Subcutaneous abdominal adipose tissue (tissue), 5 donors: Measurements from ENCODE around the gene NEDD4.

Experiments used
- H3K27ac ChIP-seq: one replicate; pipeline ENCODE4 v1.7.0; 2013; ENCODE audit warnings: low read depth, mild to moderate bottlenecking, inconsistent platforms, low read length, moderate library complexity
- H3K27me3 ChIP-seq, 5 donors: one replicate each; pipeline ENCODE4 v1.7.0; 2013; ENCODE audit warnings: low read length in 5 of 5, inconsistent platforms in 1 of 5; ENCODE audit not compliant: control insufficient read depth in 5 of 5, insufficient read depth in 4 of 5
- H3K36me3 ChIP-seq, 5 donors: one replicate each; pipeline ENCODE4 v1.7.0; 2013; ENCODE audit warnings: low read length in 5 of 5; ENCODE audit not compliant: control insufficient read depth in 5 of 5, insufficient read depth in 5 of 5
- H3K4me1 ChIP-seq, 5 donors: one replicate each; pipeline ENCODE4 v1.7.0; 2013; ENCODE audit warnings: low read length in 5 of 5, mild to moderate bottlenecking in 3 of 5, moderate library complexity in 1 of 5; ENCODE audit not compliant: control insufficient read depth in 5 of 5, insufficient read depth in 5 of 5
- H3K4me3 ChIP-seq, 5 donors: one replicate each; pipeline ENCODE4 v1.7.0; 2013; ENCODE audit warnings: low read length in 5 of 5, low read depth in 1 of 5
- H3K9ac ChIP-seq, 5 donors: one replicate each; pipeline ENCODE4 v1.7.0; 2013; ENCODE audit warnings: low read length in 5 of 5, mild to moderate bottlenecking in 4 of 5, moderate library complexity in 3 of 5
- H3K9me3 ChIP-seq, 5 donors: one replicate each; pipeline ENCODE4 v1.7.0; 2013; ENCODE audit warnings: low read length in 5 of 5; ENCODE audit not compliant: control insufficient read depth in 5 of 5
- donor health status: healthy.
- donor health status: healthy.
- donor health status: healthy.
- donor health status: healthy.
- donor health status: healthy.

Gene NEDD4

GRCh38 chr15:55993111-55993803, at the start of gene NEDD4:
Gene NEDD4, minus strand, starts transcription at chr15:55993612. Its CDS starts 57 bp downstream, at chr15:55993555.
- Histone ChIP-seq H3K27me3 (no peaks in the 10 kb centered on the region), H3K4me3 (peak within 1 kb of the TSS; percentile 83 to 93 (median 90)), H3K9me3 (no peaks in the 10 kb centered on the region), H3K36me3 (no peaks in the 10 kb centered on the region), H3K4me1 (peaks cover 0 to 22% (median 15%) of the 10 kb centered on the region in 5 donors), H3K9ac (peak within 1 kb of the TSS; percentile 73 to 99 (median 85)), H3K27ac (peak within 1 kb of the TSS; percentile 91)

- peaks cover 0 to 7% (median 5%) of the 10 kb centered on the region in 5 donors for H3K4me1 ChIP-seq
- no peaks in the 10 kb centered on the region for H3K9me3 ChIP-seq
- H3K4me3 ChIP-seq = no peak overlapping the region
- H3K9ac ChIP-seq = no peak overlapping the region
- H3K36me3 ChIP-seq = no peaks in the 10 kb centered on the region
- no peaks in the 10 kb centered on the region for H3K27me3 ChIP-seq
- no peak overlapping the region for H3K27ac ChIP-seq
These were observed 49.1 kb upstream of the NEDD4 start for GRCh38 chr15:56042498-56042897.

DNA sequence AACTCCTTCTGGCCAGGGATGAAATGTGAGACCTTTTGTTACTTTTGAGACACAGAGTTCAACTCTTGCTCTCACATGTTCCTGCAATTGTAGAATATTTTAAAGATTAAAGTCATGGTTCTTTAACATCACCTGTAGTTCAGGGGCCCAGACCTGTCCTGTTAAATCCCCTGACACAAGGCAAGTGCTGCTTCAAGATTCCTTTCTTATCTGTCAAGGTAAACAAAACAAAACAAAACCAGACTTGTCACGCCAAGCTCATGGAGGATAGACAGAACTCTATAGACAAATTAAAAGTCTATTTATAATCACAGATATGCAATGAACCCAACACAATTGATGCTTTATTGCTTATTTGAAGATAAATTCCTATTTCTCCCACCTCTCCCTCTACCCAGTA, 48.6 kb upstream of the NEDD4 start:
- H3K4me3 ChIP-seq = no peak overlapping the region
- no peak overlapping the region for H3K9ac ChIP-seq
- no peaks in the 10 kb centered on the region for H3K36me3 ChIP-seq
- H3K27me3 ChIP-seq = no peaks in the 10 kb centered on the region
- H3K9me3 ChIP-seq = no peaks in the 10 kb centered on the region
- no peak overlapping the region for H3K27ac ChIP-seq
- peaks cover 0 to 7% (median 5%) of the 10 kb centered on the region in 5 donors for H3K4me1 ChIP-seq

- no peaks in the 10 kb centered on the region for H3K9me3 ChIP-seq
- H3K4me1 ChIP-seq = peaks cover 0 to 7% (median 5%) of the 10 kb centered on the region in 5 donors
- H3K27ac ChIP-seq = no peak overlapping the region
- H3K27me3 ChIP-seq = no peaks in the 10 kb centered on the region
- no peak overlapping the region for H3K9ac ChIP-seq
- no peaks in the 10 kb centered on the region for H3K36me3 ChIP-seq
- H3K4me3 ChIP-seq = no peak overlapping the region
These were observed 46.9 kb upstream of the NEDD4 start for GRCh38 chr15:56040081-56041035.

- H3K9me3 ChIP-seq = no peaks in the 10 kb centered on the region
- no peaks in the 10 kb centered on the region for H3K27me3 ChIP-seq
- H3K9ac ChIP-seq = no peak overlapping the region
- no peak overlapping the region for H3K27ac ChIP-seq
- peaks cover 0 to 7% (median 5%) of the 10 kb centered on the region in 5 donors for H3K4me1 ChIP-seq
- no peak overlapping the region for H3K4me3 ChIP-seq
- H3K36me3 ChIP-seq = no peaks in the 10 kb centered on the region
These were observed 45.3 kb upstream of the NEDD4 start for GRCh38 chr15:56038707-56039106.

GRCh38 chr15:56038015-56038414, 44.6 kb upstream of the NEDD4 start:
- H3K9ac ChIP-seq = no peak overlapping the region
- H3K27me3 ChIP-seq = no peaks in the 10 kb centered on the region
- no peak overlapping the region for H3K27ac ChIP-seq
- peaks cover 0 to 7% (median 5%) of the 10 kb centered on the region in 5 donors for H3K4me1 ChIP-seq
- H3K36me3 ChIP-seq = no peaks in the 10 kb centered on the region
- H3K4me3 ChIP-seq = no peak overlapping the region
- no peaks in the 10 kb centered on the region for H3K9me3 ChIP-seq

GRCh38 chr15:56036546-56037067, 43.2 kb upstream of the NEDD4 start:
- Histone ChIP-seq H3K4me3 (no peak overlapping the region), H3K9me3 (no peaks in the 10 kb centered on the region), H3K27ac (no peak overlapping the region), H3K9ac (no peak overlapping the region), H3K4me1 (peaks cover 0 to 7% (median 5%) of the 10 kb centered on the region in 5 donors), H3K36me3 (no peaks in the 10 kb centered on the region), H3K27me3 (no peaks in the 10 kb centered on the region)

- no peaks in the 10 kb centered on the region for H3K27me3 ChIP-seq
- no peak overlapping the region for H3K9ac ChIP-seq
- H3K27ac ChIP-seq = no peak overlapping the region
- H3K9me3 ChIP-seq = no peaks in the 10 kb centered on the region
- no peaks in the 10 kb centered on the region for H3K36me3 ChIP-seq
- no peak overlapping the region for H3K4me3 ChIP-seq
- peaks cover 0 to 4% (median under 1%) of the 10 kb centered on the region in 5 donors for H3K4me1 ChIP-seq
These were observed 41.8 kb upstream of the NEDD4 start for GRCh38 chr15:56035166-56035565.

DNA sequence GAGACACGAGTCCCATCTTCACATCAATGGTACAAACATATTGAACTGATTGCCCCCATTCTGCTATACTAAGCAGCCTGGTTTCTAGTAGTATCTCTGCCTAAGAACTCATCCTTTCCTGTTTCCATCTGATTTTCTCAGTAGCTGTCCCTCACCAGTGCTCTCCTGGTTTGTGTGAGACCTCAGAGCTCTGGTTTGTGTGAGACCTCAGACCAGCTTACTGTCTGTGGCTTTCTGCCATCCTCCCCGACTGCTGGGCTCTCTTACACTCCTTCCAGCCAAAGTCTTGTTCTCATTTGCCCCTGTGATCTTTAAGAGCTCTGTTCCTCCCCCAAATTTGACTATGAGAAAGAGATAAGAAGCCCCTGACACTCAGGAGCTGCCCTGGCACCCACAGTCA, 41.1 kb upstream of the NEDD4 start:
- Histone ChIP-seq H3K36me3 (no peaks in the 10 kb centered on the region), H3K27me3 (no peaks in the 10 kb centered on the region), H3K9me3 (no peaks in the 10 kb centered on the region), H3K4me1 (no peaks in the 10 kb centered on the region), H3K4me3 (no peak overlapping the region), H3K27ac (no peak overlapping the region), H3K9ac (no peak overlapping the region)

DNA sequence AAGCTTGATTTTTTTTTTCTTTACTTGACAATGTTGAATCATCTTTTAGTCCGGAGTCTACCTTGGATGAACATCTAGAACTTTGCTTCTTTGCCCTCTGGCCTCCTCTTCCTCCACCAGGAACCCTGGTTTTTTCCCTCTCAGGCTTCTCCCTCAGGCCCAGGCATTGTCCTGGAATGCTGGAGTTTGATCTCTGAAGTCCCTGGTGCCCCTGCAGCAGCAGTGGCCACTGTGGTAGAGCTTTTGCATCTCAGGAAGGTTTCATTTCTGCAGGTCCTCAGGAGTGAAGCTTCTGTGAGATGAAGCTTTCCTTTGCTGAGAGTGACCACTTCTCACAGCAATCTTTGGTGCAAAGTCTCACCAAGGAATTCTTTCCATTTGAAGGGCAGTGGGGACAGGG, 39.0 kb upstream of the NEDD4 start:
- Histone ChIP-seq H3K27ac (no peak overlapping the region), H3K9me3 (no peaks in the 10 kb centered on the region), H3K27me3 (no peaks in the 10 kb centered on the region), H3K4me3 (no peak overlapping the region), H3K4me1 (no peaks in the 10 kb centered on the region), H3K9ac (no peak overlapping the region), H3K36me3 (no peaks in the 10 kb centered on the region)
